ENCODE data around the gene ARID4B. TPM values are rescaled to one million over a fixed set of nuclear protein-coding genes. Genes with fewer than 3 reads are reported as not detected.

The ARID4B gene
- total and polyA plus RNA-seq, 2 of the 13 experiments (the other 11 are each of a cell fraction or from before 2014, with no cell fraction given), result 9.7 to 24.6 TPM

GRCh38 chr1:235264327-235264726 lies 63.7 kb downstream of the ARID4B start:
- Histone ChIP-seq H4K20me1 (ENCODE audit: insufficient read depth, low read length) (peaks cover 37% of the 10 kb centered on the region), H3K9me3 (ENCODE audit: low read length) (no peaks in the 10 kb centered on the region)
- TF ChIP-seq ZNF7 (CRISPR knock-in tag; IDR thresholded peaks at IDR 0.05) (no peak), ZNF546 (CRISPR knock-in tag; conservative IDR thresholded peaks at IDR 0.05) (no peak), KAT8 (CRISPR knock-in tag; IDR thresholded peaks at IDR 0.05) (no peak), GLI4 (CRISPR knock-in tag; IDR thresholded peaks at IDR 0.05; ENCODE audit: borderline replicate concordance) (no peak), ZNF407 (CRISPR knock-in tag; IDR thresholded peaks at IDR 0.05; ENCODE audit: not compliant biosample characterization) (no peak), SIX4 (CRISPR knock-in tag; IDR thresholded peaks at IDR 0.05) (no peak), ZNF280D (CRISPR knock-in tag; IDR thresholded peaks at IDR 0.05) (no peak), HNF4G (IDR thresholded peaks at IDR 0.05; ENCODE audit: borderline replicate concordance, low read depth, low read length) (no peak), HNF4G (CRISPR knock-in tag; IDR thresholded peaks at IDR 0.05; ENCODE audit: borderline replicate concordance, low read depth) (no peak), TEAD3 (CRISPR knock-in tag; optimal IDR thresholded peaks at IDR 0.05; ENCODE audit: borderline replicate concordance) (no peak), EP300 (IDR thresholded peaks at IDR 0.05; ENCODE audit: low read depth in 2 of 2, low read length in 2 of 2) (no peak), EP300 (CRISPR knock-in tag; IDR thresholded peaks at IDR 0.05; ENCODE audit: borderline replicate concordance) (no peak), ZFP36 (IDR thresholded peaks at IDR 0.05; ENCODE audit: borderline replicate concordance, low read depth, low read length, partially characterized antibody) (no peak), ZNF33B (CRISPR knock-in tag; IDR thresholded peaks at IDR 0.05) (no peak), HDAC1 (CRISPR knock-in tag; IDR thresholded peaks at IDR 0.05) (no peak), NFE2L2 (IDR thresholded peaks at IDR 0.05; ENCODE audit: low read length) (no peak)

More at GRCh38 chr1:235264327-235264726, 63.7 kb downstream of the ARID4B start:
- POLR2A ChIA-PET, result no interaction called here
- Histone ChIP-seq H3K4me3 (replicated peaks in 1 of 3; ENCODE audit: insufficient read depth in 1 of 3, low read depth in 2 of 3, low read length in 3 of 3) (no peak overlapping the region), H3K4me1 (ENCODE audit: insufficient read depth, low read length) (peaks cover 10% of the 10 kb centered on the region; the same call in 1 of the 2 replicates), H3K36me3 (replicated peaks in 1 of 2; ENCODE audit: control insufficient read depth in 1 of 2, insufficient read depth in 2 of 2, low read length in 2 of 2) (peaks cover 2 to 7% of the 10 kb centered on the region in 2 experiments; a peak in 2 of 5 replicates), H3K4me2 (ENCODE audit: low read depth, low read length) (no peak overlapping the region), H3K9ac (ENCODE audit: insufficient read depth, low read depth, low read length) (no peak overlapping the region), H2AFZ (ENCODE audit: low read length) (no peak overlapping the region), H3K79me2 (ENCODE audit: insufficient read depth, low read length) (peaks cover 90% of the 10 kb centered on the region), H3K27ac (ENCODE audit: extremely low read length, insufficient read depth, low read length) (no peak overlapping the region), H3K27me3 (ENCODE audit: control insufficient read depth in 1 of 2, insufficient read depth in 2 of 2, low read length in 2 of 2) (no peaks in the 10 kb centered on the region; a peak in 1 of 5 replicates)
- FAIRE-seq, result no peak
- BruUV-seq (replicated peaks), result no TSS peak
- no peak for DNase-seq (ENCODE audit: low spot score)
- CTCF ChIA-PET (ENCODE audit: low intra/inter-chr PET ratio, low total read pairs), result no interaction called here
- intact Hi-C loops (cut with micrococcal nuclease; ENCODE audit: unreplicated experiment) (no loop called here), in situ Hi-C loops (cut with HindIII; ENCODE audit: extremely low pct_ligation_motif_present, low pct_unique_long_range_greater_than_20kb) (no loop called here)
- no peak for ATAC-seq

All from HepG2 (cell line).